ENCODE results near the gene LSM14A.
A peak's percentile ranks its signal among the peaks of the same experiment; 100 is the strongest.
"Not testable (repeated sequence)": the region's sequence is repeated elsewhere in the genome, so short reads cannot be mapped to it uniquely, and the experiment has no call there.

Gene LSM14A

DNA sequence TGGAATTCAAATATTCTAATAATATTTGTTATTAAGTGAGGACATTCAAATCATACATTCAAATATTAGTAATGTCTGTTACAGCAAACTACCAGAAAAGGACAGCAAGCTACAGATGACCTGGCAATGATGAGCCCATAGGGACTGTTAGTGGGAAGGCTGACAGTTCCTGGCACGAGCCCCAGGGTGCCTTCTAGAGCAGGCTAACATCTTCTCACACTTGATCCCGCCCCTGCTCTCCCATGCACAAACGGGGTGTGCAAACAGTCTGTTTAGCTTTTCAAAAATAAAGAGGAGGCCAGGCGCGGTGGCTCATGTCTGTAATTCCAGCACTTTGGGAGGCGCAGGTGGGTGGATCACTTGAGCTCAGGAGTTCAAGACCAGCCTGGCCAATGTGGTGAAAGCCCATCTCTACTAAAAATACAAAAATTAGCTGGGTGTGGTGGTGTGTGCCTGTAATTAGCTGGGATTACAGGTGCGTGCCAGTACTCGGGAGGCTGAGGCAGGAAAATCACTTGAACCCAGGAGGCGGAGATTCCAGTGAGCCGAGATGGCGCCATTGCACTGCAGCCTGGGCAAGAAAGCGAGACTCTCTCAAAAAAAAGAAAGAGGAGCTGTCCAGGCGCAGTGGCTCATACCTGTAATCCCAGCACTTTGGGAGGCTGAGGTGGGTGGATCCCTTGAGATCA is 72.5 kb downstream of the LSM14A start:
- peak in 1 of 2 donors; percentile 46 for DNase-seq (ENCODE audit: low read depth in 2 of 2)
- TF ChIP-seq CTCF (IDR thresholded peaks at IDR 0.05; ENCODE audit: low read depth, low read length), result no peak
- no peak overlapping the region for H3K4me3 ChIP-seq (replicated peaks in 1 of 2; ENCODE audit: low read depth in 2 of 2, low read length in 2 of 2)

DNA sequence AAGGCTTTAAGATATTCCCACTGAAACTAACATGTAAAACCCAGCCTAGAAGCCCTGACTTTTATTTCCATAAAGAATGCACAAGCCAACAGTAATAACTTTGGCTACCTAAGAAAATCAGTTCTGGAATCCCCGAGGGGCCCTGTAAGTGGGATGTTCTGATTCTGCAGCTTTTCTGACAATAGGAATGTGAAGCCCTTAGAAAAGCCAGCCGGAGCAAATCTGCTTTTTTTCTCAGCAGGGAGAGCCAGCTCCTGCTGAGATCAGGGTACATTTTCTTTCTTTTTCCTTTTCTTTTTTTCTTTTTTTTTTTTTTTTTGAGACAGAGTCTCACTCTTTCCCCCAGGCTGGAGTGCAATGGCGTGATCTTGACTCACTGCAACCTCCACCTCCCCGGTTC is 74.0 kb downstream of the LSM14A start:
- DNase-seq (ENCODE audit: low read depth in 2 of 2), result no peak
- H3K4me3 ChIP-seq (replicated peaks in 1 of 2; ENCODE audit: low read depth in 2 of 2, low read length in 2 of 2), result no peak overlapping the region
- TF ChIP-seq CTCF (IDR thresholded peaks at IDR 0.05; ENCODE audit: low read depth, low read length), result no peak

DNA sequence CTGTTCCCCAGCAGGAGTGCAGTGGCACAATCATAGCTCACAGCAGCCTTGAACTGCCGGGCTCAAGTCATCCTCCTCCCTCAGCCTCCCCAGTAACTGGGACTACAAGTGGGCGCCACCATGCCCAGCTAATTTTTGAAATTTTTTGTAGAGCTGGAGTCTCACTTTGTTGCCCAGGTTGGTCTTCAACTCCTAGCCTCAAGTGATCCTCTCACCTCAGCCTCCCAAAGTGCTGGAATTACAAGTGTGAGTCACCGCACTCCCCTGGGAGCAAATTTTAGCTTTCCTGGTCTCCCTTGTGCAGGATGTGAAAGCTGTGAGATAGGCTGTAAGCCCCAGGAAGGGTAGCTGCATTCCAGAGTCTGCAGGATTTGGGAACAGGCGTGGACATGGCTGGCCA is 76.6 kb downstream of the LSM14A start:
- no peak for DNase-seq (ENCODE audit: low read depth in 2 of 2)
- H3K4me3 ChIP-seq (replicated peaks in 1 of 2; ENCODE audit: low read depth in 2 of 2, low read length in 2 of 2), result no peak overlapping the region
- TF ChIP-seq CTCF (IDR thresholded peaks at IDR 0.05; ENCODE audit: low read depth, low read length), result no peak

DNA sequence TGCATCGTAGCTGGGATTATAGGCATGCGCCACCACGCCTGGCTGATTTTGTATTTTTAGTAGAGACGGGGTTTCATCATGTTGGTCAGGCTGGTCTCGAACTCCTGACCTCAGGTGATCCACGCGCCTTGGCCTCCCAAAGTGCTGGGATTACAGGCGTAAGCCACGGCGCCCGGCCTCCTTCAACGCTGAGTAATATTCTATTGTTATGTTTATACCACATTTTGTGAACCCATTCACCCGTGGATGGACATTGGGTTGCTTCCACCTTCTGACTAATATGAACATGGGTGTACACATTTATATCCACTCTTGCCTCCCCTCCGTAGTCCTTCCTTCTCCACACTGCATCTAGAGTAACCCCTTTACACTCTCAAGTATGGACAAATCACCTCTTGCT is 80.9 kb downstream of the LSM14A start:
- H3K4me3 ChIP-seq (replicated peaks in 1 of 2; ENCODE audit: low read depth in 2 of 2, low read length in 2 of 2); DNase-seq (ENCODE audit: low read depth in 2 of 2): not testable (repeated sequence)

GRCh38 chr19:34253681-34254045 is 81.4 kb downstream of the LSM14A start:
- peak overlapping the region; percentile 80 to 84 for H3K4me3 ChIP-seq (replicated peaks in 1 of 2; ENCODE audit: low read depth in 2 of 2, low read length in 2 of 2)
- DNase-seq (ENCODE audit: low read depth in 2 of 2), result not testable (repeated sequence)

- peak within 1 kb of the TSS; percentile 80 to 84 for H3K4me3 ChIP-seq (replicated peaks in 1 of 2; ENCODE audit: low read depth in 2 of 2, low read length in 2 of 2)
- peak; percentile 58 to 67 for DNase-seq (ENCODE audit: low read depth in 2 of 2)
- no peak for TF ChIP-seq CTCF (IDR thresholded peaks at IDR 0.05; ENCODE audit: low read depth, low read length)
Measured at GRCh38 chr19:34254046-34254697, 81.9 kb downstream of the LSM14A start, which contains the start of gene GARRE1. Gene GARRE1 (plus strand): TSS chr19:34254554. CDS start chr19:34300474, 45,920 bp downstream.

GRCh38 chr19:34254698-34255432 is 82.6 kb downstream of the LSM14A start:
- TF ChIP-seq CTCF (IDR thresholded peaks at IDR 0.05; ENCODE audit: low read depth, low read length), result no peak
- DNase-seq (ENCODE audit: low read depth in 2 of 2), result peak; percentile 22 to 45
- peak overlapping the region; percentile 55 to 80 for H3K4me3 ChIP-seq (replicated peaks in 1 of 2; ENCODE audit: low read depth in 2 of 2, low read length in 2 of 2)
